ENCODE data around the gene MGAT5. TPM values are rescaled to one million over a fixed set of nuclear protein-coding genes. Genes with fewer than 3 reads are reported as not detected.
A peak's percentile ranks its signal among the peaks of the same experiment; 100 is the strongest.

Gene MGAT5
- total RNA-seq, 3 donors from 2014 or later (not counting 1 experiment from before 2014, with no cell fraction given) = 39.7 to 58.2 (median 57.0) TPM

DNA sequence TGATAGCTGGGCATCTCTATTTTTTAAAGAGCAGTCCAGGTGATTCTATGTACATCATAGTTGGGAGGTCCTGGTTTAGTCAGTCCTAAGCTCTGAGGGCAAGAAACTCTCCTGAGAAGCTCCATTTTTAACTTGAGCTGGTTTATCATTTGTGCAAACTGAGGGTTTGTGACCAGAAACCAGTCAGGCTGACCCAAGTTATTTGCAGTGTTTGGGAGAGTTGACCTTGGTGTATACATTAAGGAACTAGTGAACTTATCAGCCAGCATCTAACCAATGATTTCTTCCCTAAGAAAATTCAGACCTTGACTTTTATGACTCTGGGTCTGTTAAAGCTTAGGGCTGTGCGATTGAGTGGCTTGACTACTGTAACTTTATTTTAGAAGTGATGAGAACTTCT is 10.6 kb upstream of the MGAT5 start:
- Histone ChIP-seq H3K4me1 (ENCODE audit: control insufficient read depth, insufficient read depth, low read length) (peaks cover 32% of the 10 kb centered on the region), H3K27ac (ENCODE audit: low read length) (no peak overlapping the region), H3K9me3 (ENCODE audit: control insufficient read depth, insufficient read depth, low read length) (no peaks in the 10 kb centered on the region), H3K4me3 (ENCODE audit: low read length) (no peak overlapping the region), H3K27me3 (ENCODE audit: control insufficient read depth, insufficient read depth, low read length) (no peaks in the 10 kb centered on the region), H3K36me3 (ENCODE audit: control insufficient read depth, insufficient read depth, low read length) (no peaks in the 10 kb centered on the region)
- intact Hi-C loops (cut with micrococcal nuclease) = loop anchor here (10.0 kb wide), 2 partner anchors 172 to 358 kb away; no protein-coding TSS in a partner anchor
- WGBS (ENCODE audit: insufficient coverage) = 80% methylated on average over 1 of the region's 1 CpG
- Mint-ChIP-seq H3K27me3 (ENCODE audit: low read depth in 2 of 2) (no peaks in the 10 kb centered on the region), H3K4me3 (no peak overlapping the region), H3K9me3 (no peaks in the 10 kb centered on the region), H3K4me1 (peaks cover 46 to 51% of the 10 kb centered on the region in 2 donors), H3K36me3 (no peaks in the 10 kb centered on the region), H3K27ac (no peak overlapping the region)
- ATAC-seq = no peak
- DNase-seq = no peak
- TF ChIP-seq, protein P1, sequence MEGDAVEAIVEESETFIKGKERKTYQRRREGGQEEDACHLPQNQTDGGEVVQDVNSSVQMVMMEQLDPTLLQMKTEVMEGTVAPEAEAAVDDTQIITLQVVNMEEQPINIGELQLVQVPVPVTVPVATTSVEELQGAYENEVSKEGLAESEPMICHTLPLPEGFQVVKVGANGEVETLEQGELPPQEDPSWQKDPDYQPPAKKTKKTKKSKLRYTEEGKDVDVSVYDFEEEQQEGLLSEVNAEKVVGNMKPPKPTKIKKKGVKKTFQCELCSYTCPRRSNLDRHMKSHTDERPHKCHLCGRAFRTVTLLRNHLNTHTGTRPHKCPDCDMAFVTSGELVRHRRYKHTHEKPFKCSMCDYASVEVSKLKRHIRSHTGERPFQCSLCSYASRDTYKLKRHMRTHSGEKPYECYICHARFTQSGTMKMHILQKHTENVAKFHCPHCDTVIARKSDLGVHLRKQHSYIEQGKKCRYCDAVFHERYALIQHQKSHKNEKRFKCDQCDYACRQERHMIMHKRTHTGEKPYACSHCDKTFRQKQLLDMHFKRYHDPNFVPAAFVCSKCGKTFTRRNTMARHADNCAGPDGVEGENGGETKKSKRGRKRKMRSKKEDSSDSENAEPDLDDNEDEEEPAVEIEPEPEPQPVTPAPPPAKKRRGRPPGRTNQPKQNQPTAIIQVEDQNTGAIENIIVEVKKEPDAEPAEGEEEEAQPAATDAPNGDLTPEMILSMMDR (IDR thresholded peaks at IDR 0.05) = no peak

DNA sequence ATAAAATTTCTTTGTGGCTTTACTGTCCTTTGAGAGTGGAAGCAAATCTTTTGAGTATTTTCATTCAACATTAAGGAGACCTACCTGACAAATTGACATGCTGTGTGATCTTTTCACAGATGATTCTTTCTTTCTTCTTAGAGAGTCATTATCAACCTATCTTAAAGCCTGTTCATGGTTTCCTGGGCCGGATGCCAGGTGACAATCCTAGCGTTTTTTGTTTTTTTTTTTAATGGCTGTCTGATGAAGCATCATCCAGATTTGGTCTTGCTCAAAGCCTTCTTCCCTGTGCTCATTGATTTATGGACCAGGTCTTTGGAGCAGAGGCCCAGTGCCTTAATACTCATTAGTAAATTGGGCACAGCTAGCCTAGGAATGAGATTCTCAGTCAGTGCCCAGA is 9.8 kb upstream of the MGAT5 start:
- Mint-ChIP-seq H3K4me3 (no peak overlapping the region), H3K27ac (peak overlapping the region in 1 of 2 donors; percentile 38), H3K36me3 (no peaks in the 10 kb centered on the region), H3K9me3 (no peaks in the 10 kb centered on the region), H3K27me3 (ENCODE audit: low read depth in 2 of 2) (no peaks in the 10 kb centered on the region), H3K4me1 (peaks cover 50 to 52% of the 10 kb centered on the region in 2 donors)
- Histone ChIP-seq H3K27me3 (ENCODE audit: control insufficient read depth, insufficient read depth, low read length) (no peaks in the 10 kb centered on the region), H3K36me3 (ENCODE audit: control insufficient read depth, insufficient read depth, low read length) (no peaks in the 10 kb centered on the region), H3K27ac (ENCODE audit: low read length) (no peak overlapping the region), H3K4me3 (ENCODE audit: low read length) (no peak overlapping the region), H3K4me1 (ENCODE audit: control insufficient read depth, insufficient read depth, low read length) (peaks cover 39% of the 10 kb centered on the region), H3K9me3 (ENCODE audit: control insufficient read depth, insufficient read depth, low read length) (no peaks in the 10 kb centered on the region)
- intact Hi-C loops (cut with micrococcal nuclease) = loop anchor here (10.0 kb wide), 2 partner anchors 171 to 359 kb away; no protein-coding TSS in a partner anchor
- TF ChIP-seq, protein P1 (IDR thresholded peaks at IDR 0.05) = no peak
- no peak for ATAC-seq
- WGBS (ENCODE audit: insufficient coverage) = 64% methylated on average over 2 of the region's 2 CpGs
- peak in 1 of 2 donors; percentile 44 for DNase-seq

DNA sequence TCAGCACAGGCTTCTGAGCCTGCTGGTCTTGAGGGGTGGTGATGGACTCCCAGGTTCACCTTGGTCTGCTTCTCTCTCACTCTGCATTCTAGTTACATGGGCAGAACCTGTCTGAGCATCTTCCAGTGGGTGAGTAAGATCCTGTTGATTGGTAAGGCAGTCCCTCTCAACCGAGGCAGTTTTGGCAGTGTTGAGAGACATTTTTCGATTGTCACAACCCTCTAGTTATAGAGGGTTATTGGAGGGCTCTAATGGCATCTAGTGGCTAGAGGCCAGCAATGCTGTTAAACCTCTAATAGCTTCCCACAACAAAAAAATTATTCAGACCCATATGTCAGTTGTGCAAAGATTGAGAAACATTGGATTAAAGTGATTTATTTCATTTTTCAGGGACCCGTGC is 9.3 kb upstream of the MGAT5 start:
- Mint-ChIP-seq H3K27ac (peak overlapping the region in 1 of 2 donors; percentile 38), H3K4me3 (no peak overlapping the region), H3K27me3 (ENCODE audit: low read depth in 2 of 2) (no peaks in the 10 kb centered on the region), H3K4me1 (peaks cover 50 to 53% of the 10 kb centered on the region in 2 donors), H3K9me3 (no peaks in the 10 kb centered on the region), H3K36me3 (no peaks in the 10 kb centered on the region)
- Histone ChIP-seq H3K4me1 (ENCODE audit: control insufficient read depth, insufficient read depth, low read length) (peaks cover 39% of the 10 kb centered on the region), H3K4me3 (ENCODE audit: low read length) (no peak overlapping the region), H3K36me3 (ENCODE audit: control insufficient read depth, insufficient read depth, low read length) (no peaks in the 10 kb centered on the region), H3K27me3 (ENCODE audit: control insufficient read depth, insufficient read depth, low read length) (no peaks in the 10 kb centered on the region), H3K9me3 (ENCODE audit: control insufficient read depth, insufficient read depth, low read length) (no peaks in the 10 kb centered on the region), H3K27ac (ENCODE audit: low read length) (no peak overlapping the region)
- ATAC-seq = peak; percentile 43 to 65 (median 63)
- TF ChIP-seq, protein P1 (IDR thresholded peaks at IDR 0.05) = no peak
- intact Hi-C loops (cut with micrococcal nuclease) = loop anchor here (10.0 kb wide), 2 partner anchors 170 to 360 kb away; no protein-coding TSS in a partner anchor
- DNase-seq = no peak
- 63% methylated on average over 3 of the region's 3 CpGs for WGBS (ENCODE audit: insufficient coverage)
